Left kidney (tissue), 2 donors: ENCODE data around the gene TSPAN9. TPM values are rescaled to one million over a fixed set of nuclear protein-coding genes. Genes with fewer than 3 reads are reported as not detected.
A peak's percentile ranks its signal among the peaks of the same experiment; 100 is the strongest.

Experiments used
- DNase-seq: peaks from one replicate; pipeline ENCODE4 v3.0.0-alpha.2; 2013
- polyA plus RNA-seq: library from polyadenylated mRNA; unstranded; fragments of 120-200 nt; gene quantifications from one replicate; pipeline ENCODE4 v1.2.1, GENCODE V29; 2013; ENCODE audit not compliant: insufficient read length

The TSPAN9 gene
- polyA plus RNA-seq, 1 donor: 79.9 TPM

- DNase-seq: no peak
These were observed 217.3 kb downstream of the TSPAN9 start for GRCh38 chr12:3294481-3294911.

GRCh38 chr12:3295225-3295624 lies 218.0 kb downstream of the TSPAN9 start:
- DNase-seq: no peak

GRCh38 chr12:3295646-3296408 lies 218.6 kb downstream of the TSPAN9 start:
- no peak for DNase-seq

GRCh38 chr12:3296409-3296701 lies 219.2 kb downstream of the TSPAN9 start:
- no peak for DNase-seq

- DNase-seq: no peak
These were observed 221.4 kb downstream of the TSPAN9 start for GRCh38 chr12:3298603-3299002.

GRCh38 chr12:3299929-3300832 lies 223.0 kb downstream of the TSPAN9 start:
- peak; percentile 77 for DNase-seq

GRCh38 chr12:3300833-3301401 lies 223.7 kb downstream of the TSPAN9 start:
- DNase-seq: no peak

GRCh38 chr12:3302401-3303041 lies 225.3 kb downstream of the TSPAN9 start:
- no peak for DNase-seq

- no peak for DNase-seq
These were observed 226.4 kb downstream of the TSPAN9 start for GRCh38 chr12:3303410-3304136.

- DNase-seq: peak; percentile 61
These were observed 227.4 kb downstream of the TSPAN9 start for GRCh38 chr12:3304436-3305165.

- DNase-seq: no peak
These were observed 228.3 kb downstream of the TSPAN9 start for GRCh38 chr12:3305464-3305863.

GRCh38 chr12:3305904-3306619 lies 228.9 kb downstream of the TSPAN9 start:
- no peak for DNase-seq

- no peak for DNase-seq
These were observed 230.2 kb downstream of the TSPAN9 start for GRCh38 chr12:3307389-3307788.

- no peak for DNase-seq
These were observed 230.9 kb downstream of the TSPAN9 start for GRCh38 chr12:3308063-3308462.

GRCh38 chr12:3308609-3309008 lies 231.4 kb downstream of the TSPAN9 start:
- no peak for DNase-seq

- DNase-seq: no peak
These were observed 232.6 kb downstream of the TSPAN9 start for GRCh38 chr12:3309805-3310204.

- DNase-seq: no peak
These were observed 233.3 kb downstream of the TSPAN9 start for GRCh38 chr12:3310271-3311026.

GRCh38 chr12:3311027-3311402 lies 233.8 kb downstream of the TSPAN9 start:
- no peak for DNase-seq

GRCh38 chr12:3311491-3312103 lies 234.4 kb downstream of the TSPAN9 start:
- DNase-seq: no peak
